GM12865 (cell line): Measurements from ENCODE around the gene OSM.

Source experiments
- DNase-seq: peaks from one replicate; pipeline ENCODE4 v3.0.0; 2010; ENCODE audit warnings: low read depth
- H3K4me3 ChIP-seq: 2 replicates; pipeline ENCODE4 v1.5.1; 2011; ENCODE audit warnings: mild to moderate bottlenecking, low read depth, low read length, control low read depth
- TF ChIP-seq, protein P1 (sequence below): IDR thresholded peaks from 2 replicates; pipeline ENCODE4 v1.5.1; 2011; ENCODE audit warnings: low read length, control low read depth, low read depth, inconsistent platforms; ENCODE audit not compliant: insufficient read depth; ENCODE audit errors: missing control alignments

OSM gene

DNA sequence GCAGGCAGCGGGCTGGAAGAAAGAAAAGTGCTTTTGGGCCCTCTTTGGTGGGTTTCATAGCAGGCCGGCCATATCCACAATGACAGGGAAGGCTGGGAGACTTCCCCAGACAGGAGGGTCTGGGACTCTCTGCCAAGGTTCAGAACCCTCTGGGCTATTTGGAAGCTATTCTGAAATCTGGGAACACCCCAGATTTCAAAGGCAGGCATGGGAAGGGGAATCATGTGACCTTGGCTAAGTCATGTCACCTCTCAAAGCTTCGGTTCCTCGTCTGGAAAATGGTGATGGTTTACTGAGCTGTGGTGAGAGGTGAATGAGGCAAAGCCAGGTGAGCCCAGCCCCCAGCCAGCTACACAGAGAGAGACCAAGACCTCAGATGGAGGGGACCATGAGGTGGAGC lies 18.0 kb upstream of the OSM start:
- DNase-seq = no peak
- no peak overlapping the region for H3K4me3 ChIP-seq
- TF ChIP-seq, protein P1, sequence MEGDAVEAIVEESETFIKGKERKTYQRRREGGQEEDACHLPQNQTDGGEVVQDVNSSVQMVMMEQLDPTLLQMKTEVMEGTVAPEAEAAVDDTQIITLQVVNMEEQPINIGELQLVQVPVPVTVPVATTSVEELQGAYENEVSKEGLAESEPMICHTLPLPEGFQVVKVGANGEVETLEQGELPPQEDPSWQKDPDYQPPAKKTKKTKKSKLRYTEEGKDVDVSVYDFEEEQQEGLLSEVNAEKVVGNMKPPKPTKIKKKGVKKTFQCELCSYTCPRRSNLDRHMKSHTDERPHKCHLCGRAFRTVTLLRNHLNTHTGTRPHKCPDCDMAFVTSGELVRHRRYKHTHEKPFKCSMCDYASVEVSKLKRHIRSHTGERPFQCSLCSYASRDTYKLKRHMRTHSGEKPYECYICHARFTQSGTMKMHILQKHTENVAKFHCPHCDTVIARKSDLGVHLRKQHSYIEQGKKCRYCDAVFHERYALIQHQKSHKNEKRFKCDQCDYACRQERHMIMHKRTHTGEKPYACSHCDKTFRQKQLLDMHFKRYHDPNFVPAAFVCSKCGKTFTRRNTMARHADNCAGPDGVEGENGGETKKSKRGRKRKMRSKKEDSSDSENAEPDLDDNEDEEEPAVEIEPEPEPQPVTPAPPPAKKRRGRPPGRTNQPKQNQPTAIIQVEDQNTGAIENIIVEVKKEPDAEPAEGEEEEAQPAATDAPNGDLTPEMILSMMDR = no peak

DNA sequence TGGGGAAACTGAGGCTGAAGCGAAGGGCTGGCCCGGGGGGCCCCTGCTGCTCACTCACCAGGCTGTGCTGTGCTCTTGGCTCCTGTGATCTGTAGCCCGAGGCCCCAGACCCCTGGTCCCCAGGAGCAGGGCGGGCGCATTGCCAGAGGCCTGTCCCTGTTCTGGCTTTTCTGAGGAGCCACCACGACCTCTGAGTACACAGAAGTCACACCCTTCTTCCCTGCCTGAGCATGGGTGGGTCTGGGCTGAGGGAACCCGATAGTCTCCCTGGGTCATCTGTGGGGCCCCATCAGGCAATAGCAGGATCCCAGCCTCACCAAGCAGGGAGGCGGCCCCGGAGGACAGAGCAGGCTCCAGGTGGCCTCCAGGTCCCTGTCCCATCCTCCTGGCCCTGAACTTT lies 17.5 kb upstream of the OSM start:
- TF ChIP-seq, protein P1 = no peak
- H3K4me3 ChIP-seq = no peak overlapping the region
- no peak for DNase-seq

DNA sequence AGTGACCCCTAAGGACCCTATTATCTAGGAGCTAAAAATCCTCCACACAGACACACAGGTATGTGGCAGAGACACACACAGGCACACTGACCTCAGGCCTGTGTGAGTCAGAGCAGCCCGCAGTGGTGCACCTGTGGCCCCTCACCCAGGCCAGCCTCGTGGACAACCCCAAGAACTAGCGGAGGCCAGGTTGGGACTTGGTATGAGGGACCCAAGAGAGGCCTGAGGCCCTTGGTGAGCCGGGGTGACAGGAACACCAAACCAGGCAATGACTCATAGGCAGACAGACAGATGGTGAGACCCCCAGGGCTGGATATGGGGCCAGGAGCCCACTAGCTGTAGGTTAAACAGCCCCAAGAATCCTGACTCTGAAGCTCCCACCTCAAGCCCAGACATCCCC lies 16.7 kb upstream of the OSM start:
- TF ChIP-seq, protein P1 = no peak
- H3K4me3 ChIP-seq = no peak overlapping the region
- DNase-seq = no peak

DNA sequence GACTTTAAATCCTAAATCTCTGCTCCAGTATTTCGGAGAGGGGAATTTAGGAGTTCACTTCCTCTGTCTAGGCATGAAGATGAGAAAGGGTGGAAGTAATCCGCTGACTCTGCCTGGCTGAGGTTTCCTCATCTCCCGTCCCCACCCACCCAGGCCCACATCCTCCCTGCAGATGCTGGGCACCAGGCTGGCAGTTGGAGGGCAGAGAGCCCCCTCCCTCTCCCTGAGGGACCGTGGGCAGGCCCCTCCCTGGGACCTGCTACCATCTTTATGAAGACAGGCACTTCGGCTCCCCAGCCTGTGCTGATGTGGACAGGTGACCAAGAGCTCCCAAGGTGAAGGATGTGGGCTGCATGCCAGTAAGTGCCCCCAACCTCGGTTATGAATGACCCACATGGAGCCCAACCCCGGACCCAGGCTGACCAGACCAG lies 16.0 kb upstream of the OSM start:
- TF ChIP-seq, protein P1 = no peak
- no peak for DNase-seq
- no peak overlapping the region for H3K4me3 ChIP-seq

DNA sequence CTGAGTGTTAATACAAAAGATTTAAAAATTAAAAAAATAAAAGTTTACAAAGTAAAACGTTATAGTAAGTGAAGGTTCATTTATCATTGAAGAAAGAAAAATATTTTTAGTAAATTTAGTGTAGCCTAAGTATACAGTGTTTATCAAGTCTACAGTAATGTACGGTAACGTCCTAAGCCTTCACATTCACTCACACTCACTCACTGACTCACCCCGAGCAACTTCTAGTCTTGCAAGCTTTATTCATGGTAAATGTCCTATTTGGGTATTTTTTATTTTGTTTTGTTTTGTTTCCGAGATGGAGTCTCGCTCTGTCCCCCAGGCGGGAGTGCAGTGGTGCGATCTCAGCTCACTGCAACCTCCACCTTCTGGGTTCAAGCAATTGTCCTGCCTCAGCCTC lies 13.9 kb upstream of the OSM start:
- TF ChIP-seq, protein P1 = no peak
- H3K4me3 ChIP-seq = no peak overlapping the region
- no peak for DNase-seq

DNA sequence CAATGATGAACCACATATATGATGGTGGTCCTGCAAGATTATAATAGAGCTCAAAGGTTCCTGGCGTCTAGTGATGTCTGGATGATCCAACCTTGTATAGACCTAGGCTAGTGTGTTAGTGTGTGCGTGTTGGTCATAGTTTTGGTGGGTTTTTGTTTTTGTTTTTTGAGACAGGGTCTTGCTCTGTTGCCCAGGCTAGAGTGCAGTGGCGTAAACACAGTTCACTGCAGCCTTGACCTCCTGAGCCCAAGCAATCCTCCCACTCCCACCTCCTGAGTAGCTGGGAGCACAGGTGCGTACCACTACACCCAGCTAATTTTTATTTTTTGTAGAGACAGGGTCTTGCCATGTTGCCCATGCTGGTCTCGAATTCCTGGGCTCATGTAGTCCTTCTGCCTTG lies 13.3 kb upstream of the OSM start:
- TF ChIP-seq, protein P1 = no peak
- H3K4me3 ChIP-seq = no peak overlapping the region
- DNase-seq = no peak

DNA sequence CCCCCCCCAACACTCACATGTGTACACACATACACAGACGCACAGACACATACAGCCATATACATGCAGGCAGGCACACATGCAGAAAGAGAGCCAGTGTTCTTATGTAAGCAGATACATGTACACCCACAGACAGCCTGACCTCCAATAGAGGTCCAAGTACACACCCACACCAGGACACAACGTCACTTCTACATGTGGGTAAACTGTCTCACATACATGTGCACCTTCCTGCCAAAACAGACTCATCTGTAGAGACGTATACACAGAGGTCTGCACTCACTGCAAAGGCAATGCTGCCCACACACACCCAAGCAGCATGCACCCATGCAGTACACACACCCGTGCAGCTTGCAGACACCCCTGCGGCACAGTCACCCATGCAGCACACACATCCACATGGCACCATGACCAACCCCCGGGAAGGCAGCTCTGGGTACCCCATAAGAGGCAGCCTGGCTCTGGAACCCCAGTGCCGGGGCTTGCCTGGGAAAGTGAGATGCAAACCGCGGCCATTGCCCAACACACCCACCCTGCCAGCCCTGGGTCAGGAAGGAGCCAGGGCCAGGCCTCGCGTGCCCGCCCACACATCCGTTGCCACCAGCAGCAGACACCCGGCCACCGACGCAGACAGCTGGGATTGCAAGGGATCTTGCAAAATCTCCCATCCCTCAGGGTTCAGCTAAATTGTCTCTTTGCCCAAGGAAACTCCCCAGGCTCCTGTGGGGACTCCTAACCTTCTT lies 12.6 kb upstream of the OSM start:
- H3K4me3 ChIP-seq = no peak overlapping the region
- no peak for DNase-seq
- TF ChIP-seq, protein P1 = no peak
